Neural progenitor cell (in vitro differentiated cells): ENCODE data around the gene PRKCE. TPM values are rescaled to one million over a fixed set of nuclear protein-coding genes. Genes with fewer than 3 reads are reported as not detected.

Experiments
- DNase-seq: peaks from one replicate; pipeline ENCODE4 v3.0.0-alpha.2; 2016; ENCODE audit warnings: low spot score
- H2AFZ ChIP-seq: fragments of 200-600 bp; sonication (generic); replicated peaks from 2 replicates; pipeline ENCODE4 v1.6.1; 2016; ENCODE audit warnings: antibody characterized with exemption
- H3F3A ChIP-seq: fragments of 200-600 bp; sonication (generic); 2 replicates; pipeline ENCODE4 v1.6.1; 2016; ENCODE audit warnings: antibody characterized with exemption, low read depth
- H3K27ac ChIP-seq: fragments of 200-600 bp; sonication (generic); 2 replicates; pipeline ENCODE4 v1.5.1; 2016; ENCODE audit warnings: mild to moderate bottlenecking
- H3K27me3 ChIP-seq: fragments of 200-600 bp; sonication (generic); 2 replicates; pipeline ENCODE4 v1.6.1; 2016; ENCODE audit warnings: mild to moderate bottlenecking, moderate library complexity
- H3K36me3 ChIP-seq: fragments of 200-600 bp; sonication (generic); 2 replicates; pipeline ENCODE4 v1.5.1; 2016
- H3K4me1 ChIP-seq: fragments of 200-600 bp; sonication (generic); 2 replicates; pipeline ENCODE4 v1.6.1; 2016; ENCODE audit warnings: mixed run types
- H3K4me2 ChIP-seq: fragments of 200-600 bp; sonication (generic); 2 replicates; pipeline ENCODE4 v1.6.1; 2016
- H3K4me3 ChIP-seq: fragments of 200-600 bp; sonication (generic); 2 replicates; pipeline ENCODE4 v1.5.1; 2016
- H3K79me2 ChIP-seq: fragments of 200-600 bp; sonication (generic); 2 replicates; pipeline ENCODE4 v1.6.1; 2016; ENCODE audit warnings: low read depth
- H3K9ac ChIP-seq: fragments of 200-600 bp; sonication (generic); 2 replicates; pipeline ENCODE4 v1.6.1; 2016
- H3K9me3 ChIP-seq: fragments of 200-600 bp; sonication (generic); 2 replicates; pipeline ENCODE4 v1.5.1; 2016; ENCODE audit warnings: low read depth
- H4K20me1 ChIP-seq: fragments of 200-600 bp; sonication (generic); 2 replicates; pipeline ENCODE4 v1.6.1; 2016; ENCODE audit warnings: low read depth
- H3K27ac Mint-ChIP-seq: 3 replicates; pipeline ENCODE4 v1.8.0; 2021; ENCODE audit warnings: mixed read lengths
- H3K27me3 Mint-ChIP-seq: 2 replicates; pipeline ENCODE4 v1.8.0; 2022; ENCODE audit warnings: low read depth, mild to moderate bottlenecking, inconsistent platforms, moderate library complexity, mixed read lengths; ENCODE audit not compliant: insufficient read depth
- H3K36me3 Mint-ChIP-seq: 3 replicates; pipeline ENCODE4 v1.8.0; 2021; ENCODE audit warnings: mixed read lengths
- H3K4me1 Mint-ChIP-seq: 3 replicates; pipeline ENCODE4 v1.8.0; 2021; ENCODE audit warnings: mixed read lengths
- H3K4me3 Mint-ChIP-seq: 3 replicates; pipeline ENCODE4 v1.8.0; 2021; ENCODE audit warnings: mild to moderate bottlenecking, moderate library complexity, mixed read lengths
- H3K9me3 Mint-ChIP-seq: 3 replicates; pipeline ENCODE4 v1.8.0; 2020; ENCODE audit warnings: mixed read lengths
- EZH2 ChIP-seq: fragments of 200-600 bp; sonication (generic); IDR thresholded peaks from 2 replicates; pipeline ENCODE4 v1.6.1; 2017; ENCODE audit warnings: antibody characterized with exemption, mild to moderate bottlenecking, moderate library complexity
- EZH2phosphoT487 ChIP-seq: fragments of 200-600 bp; sonication (generic); IDR thresholded peaks from 2 replicates; pipeline ENCODE4 v1.6.1; 2017; ENCODE audit warnings: antibody characterized with exemption
- total RNA-seq: library from RNA; depleted of rRNA; stranded (reverse); fragments of >200 nt; gene quantifications from 2 replicates; pipeline ENCODE4 v1.2.3, GENCODE V29; 2015; ENCODE audit warnings: low replicate concordance
- TF ChIP-seq, protein P1 (sequence below): fragments of 200-600 bp; sonication (generic); IDR thresholded peaks from 2 replicates; pipeline ENCODE4 v1.5.1; 2017; ENCODE audit warnings: antibody characterized with exemption, mild to moderate bottlenecking

PRKCE gene
- total RNA-seq, 1 donor from 2014 or later: 4.1 TPM

DNA sequence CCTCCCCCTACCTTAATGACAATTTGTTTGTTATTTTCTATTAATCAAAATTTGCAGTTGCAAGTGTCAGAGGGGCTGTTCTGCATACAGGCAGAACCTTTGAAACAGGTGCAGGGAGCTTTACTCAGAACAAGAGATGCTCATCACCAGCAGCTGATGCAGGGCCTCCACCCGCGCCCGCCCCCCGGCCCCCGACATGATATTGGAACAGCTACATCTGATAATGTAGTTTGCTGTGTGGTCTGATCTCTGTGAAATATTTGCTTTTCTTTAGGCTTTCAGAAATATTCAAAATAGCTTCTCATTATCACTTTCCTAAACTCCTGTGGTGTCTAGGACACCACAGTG lies 130.0 kb downstream of the PRKCE start:
- Histone ChIP-seq H3K4me1 (peaks cover 7% of the 10 kb centered on the region), H3K79me2 (no peaks in the 10 kb centered on the region), H2AFZ (no peak overlapping the region), H3K4me2 (no peak overlapping the region), H3K27me3 (no peaks in the 10 kb centered on the region), H3F3A (no peaks in the 10 kb centered on the region), H3K36me3 (no peaks in the 10 kb centered on the region), H3K9me3 (no peaks in the 10 kb centered on the region), H3K27ac (no peak overlapping the region), H3K4me3 (no peak overlapping the region), H4K20me1 (no peaks in the 10 kb centered on the region), H3K9ac (no peak overlapping the region)
- no peaks in the 10 kb centered on the region for H3K36me3 Mint-ChIP-seq
- H3K27me3 Mint-ChIP-seq: peaks cover 2% of the 10 kb centered on the region
- DNase-seq: no peak
- H3K4me1 Mint-ChIP-seq: peaks cover 18% of the 10 kb centered on the region
- TF ChIP-seq EZH2 (no peak), EZH2phosphoT487 (no peak)
- TF ChIP-seq, protein P1, sequence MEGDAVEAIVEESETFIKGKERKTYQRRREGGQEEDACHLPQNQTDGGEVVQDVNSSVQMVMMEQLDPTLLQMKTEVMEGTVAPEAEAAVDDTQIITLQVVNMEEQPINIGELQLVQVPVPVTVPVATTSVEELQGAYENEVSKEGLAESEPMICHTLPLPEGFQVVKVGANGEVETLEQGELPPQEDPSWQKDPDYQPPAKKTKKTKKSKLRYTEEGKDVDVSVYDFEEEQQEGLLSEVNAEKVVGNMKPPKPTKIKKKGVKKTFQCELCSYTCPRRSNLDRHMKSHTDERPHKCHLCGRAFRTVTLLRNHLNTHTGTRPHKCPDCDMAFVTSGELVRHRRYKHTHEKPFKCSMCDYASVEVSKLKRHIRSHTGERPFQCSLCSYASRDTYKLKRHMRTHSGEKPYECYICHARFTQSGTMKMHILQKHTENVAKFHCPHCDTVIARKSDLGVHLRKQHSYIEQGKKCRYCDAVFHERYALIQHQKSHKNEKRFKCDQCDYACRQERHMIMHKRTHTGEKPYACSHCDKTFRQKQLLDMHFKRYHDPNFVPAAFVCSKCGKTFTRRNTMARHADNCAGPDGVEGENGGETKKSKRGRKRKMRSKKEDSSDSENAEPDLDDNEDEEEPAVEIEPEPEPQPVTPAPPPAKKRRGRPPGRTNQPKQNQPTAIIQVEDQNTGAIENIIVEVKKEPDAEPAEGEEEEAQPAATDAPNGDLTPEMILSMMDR: no peak
- H3K9me3 Mint-ChIP-seq: no peaks in the 10 kb centered on the region
- H3K4me3 Mint-ChIP-seq: no peak overlapping the region
- H3K27ac Mint-ChIP-seq: no peak overlapping the region

DNA sequence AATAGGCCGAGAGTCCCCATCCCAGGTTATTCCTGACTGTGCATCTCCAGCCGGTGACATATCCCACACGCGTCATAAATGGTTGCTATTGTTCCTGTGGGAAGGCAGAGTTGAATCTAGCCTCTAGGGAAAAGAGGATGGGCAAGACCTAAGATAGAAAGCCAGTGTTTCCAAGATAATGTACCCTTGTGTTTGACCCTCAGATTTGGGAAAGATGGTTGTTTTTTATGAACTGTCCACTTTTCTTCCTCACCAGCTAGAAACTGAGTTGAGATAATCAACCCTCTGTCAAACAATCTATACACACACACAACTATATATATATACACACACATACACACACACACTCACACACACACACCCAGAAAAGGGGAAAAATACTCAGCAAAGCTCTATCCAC lies 131.0 kb downstream of the PRKCE start:
- H3K27me3 Mint-ChIP-seq: peaks cover 2% of the 10 kb centered on the region
- Histone ChIP-seq H3K9ac (no peak overlapping the region), H3K79me2 (no peaks in the 10 kb centered on the region), H3K4me2 (no peak overlapping the region), H3K27ac (no peak overlapping the region), H3K27me3 (no peaks in the 10 kb centered on the region), H3K36me3 (no peaks in the 10 kb centered on the region), H3K4me1 (peaks cover 7% of the 10 kb centered on the region), H4K20me1 (no peaks in the 10 kb centered on the region), H3K9me3 (no peaks in the 10 kb centered on the region), H3F3A (no peaks in the 10 kb centered on the region), H3K4me3 (no peak overlapping the region), H2AFZ (no peak overlapping the region)
- H3K4me1 Mint-ChIP-seq: peaks cover 18% of the 10 kb centered on the region
- H3K4me3 Mint-ChIP-seq: no peak overlapping the region
- no peak overlapping the region for H3K27ac Mint-ChIP-seq
- TF ChIP-seq EZH2: no peak
- TF ChIP-seq EZH2phosphoT487: no peak
- TF ChIP-seq, protein P1: no peak
- no peaks in the 10 kb centered on the region for H3K9me3 Mint-ChIP-seq
- H3K36me3 Mint-ChIP-seq: no peaks in the 10 kb centered on the region
- DNase-seq: no peak

DNA sequence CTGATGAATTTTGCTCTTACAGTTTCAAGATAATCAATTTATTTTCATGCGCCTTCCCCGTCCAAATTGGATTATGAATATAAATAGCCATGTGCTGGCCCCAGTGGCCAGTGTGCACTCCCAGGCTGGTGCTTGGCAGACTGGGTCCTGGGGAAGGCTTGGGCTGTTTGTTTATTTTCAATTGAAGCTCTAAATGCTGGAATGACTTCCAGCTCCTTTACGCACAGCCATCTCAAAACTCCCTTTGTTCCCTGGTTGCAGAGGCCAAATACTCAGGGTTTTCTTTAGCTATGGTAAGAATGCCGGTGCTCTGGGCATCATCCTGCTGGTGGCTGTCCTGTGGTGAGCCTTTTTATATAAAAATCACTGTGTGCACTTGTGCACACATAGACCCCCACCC lies 131.5 kb downstream of the PRKCE start:
- Mint-ChIP-seq H3K27ac (no peak overlapping the region), H3K9me3 (no peaks in the 10 kb centered on the region), H3K4me1 (peaks cover 18% of the 10 kb centered on the region), H3K4me3 (no peak overlapping the region), H3K27me3 (peaks cover 2% of the 10 kb centered on the region), H3K36me3 (no peaks in the 10 kb centered on the region)
- Histone ChIP-seq H4K20me1 (no peaks in the 10 kb centered on the region), H2AFZ (no peak overlapping the region), H3K4me3 (no peak overlapping the region), H3K4me1 (peaks cover 7% of the 10 kb centered on the region), H3K79me2 (no peaks in the 10 kb centered on the region), H3K4me2 (no peak overlapping the region), H3K36me3 (no peaks in the 10 kb centered on the region), H3F3A (no peaks in the 10 kb centered on the region), H3K9ac (no peak overlapping the region), H3K27ac (no peak overlapping the region), H3K27me3 (no peaks in the 10 kb centered on the region), H3K9me3 (no peaks in the 10 kb centered on the region)
- peak; percentile 45 for DNase-seq
- TF ChIP-seq EZH2 (no peak), EZH2phosphoT487 (no peak)
- TF ChIP-seq, protein P1: no peak
